ENCODE data around the gene ZKSCAN5.

ZKSCAN5 gene

GRCh38 chr7:99525713-99526440 lies 21.4 kb downstream of the ZKSCAN5 start:
- TF ChIP-seq, protein P1, sequence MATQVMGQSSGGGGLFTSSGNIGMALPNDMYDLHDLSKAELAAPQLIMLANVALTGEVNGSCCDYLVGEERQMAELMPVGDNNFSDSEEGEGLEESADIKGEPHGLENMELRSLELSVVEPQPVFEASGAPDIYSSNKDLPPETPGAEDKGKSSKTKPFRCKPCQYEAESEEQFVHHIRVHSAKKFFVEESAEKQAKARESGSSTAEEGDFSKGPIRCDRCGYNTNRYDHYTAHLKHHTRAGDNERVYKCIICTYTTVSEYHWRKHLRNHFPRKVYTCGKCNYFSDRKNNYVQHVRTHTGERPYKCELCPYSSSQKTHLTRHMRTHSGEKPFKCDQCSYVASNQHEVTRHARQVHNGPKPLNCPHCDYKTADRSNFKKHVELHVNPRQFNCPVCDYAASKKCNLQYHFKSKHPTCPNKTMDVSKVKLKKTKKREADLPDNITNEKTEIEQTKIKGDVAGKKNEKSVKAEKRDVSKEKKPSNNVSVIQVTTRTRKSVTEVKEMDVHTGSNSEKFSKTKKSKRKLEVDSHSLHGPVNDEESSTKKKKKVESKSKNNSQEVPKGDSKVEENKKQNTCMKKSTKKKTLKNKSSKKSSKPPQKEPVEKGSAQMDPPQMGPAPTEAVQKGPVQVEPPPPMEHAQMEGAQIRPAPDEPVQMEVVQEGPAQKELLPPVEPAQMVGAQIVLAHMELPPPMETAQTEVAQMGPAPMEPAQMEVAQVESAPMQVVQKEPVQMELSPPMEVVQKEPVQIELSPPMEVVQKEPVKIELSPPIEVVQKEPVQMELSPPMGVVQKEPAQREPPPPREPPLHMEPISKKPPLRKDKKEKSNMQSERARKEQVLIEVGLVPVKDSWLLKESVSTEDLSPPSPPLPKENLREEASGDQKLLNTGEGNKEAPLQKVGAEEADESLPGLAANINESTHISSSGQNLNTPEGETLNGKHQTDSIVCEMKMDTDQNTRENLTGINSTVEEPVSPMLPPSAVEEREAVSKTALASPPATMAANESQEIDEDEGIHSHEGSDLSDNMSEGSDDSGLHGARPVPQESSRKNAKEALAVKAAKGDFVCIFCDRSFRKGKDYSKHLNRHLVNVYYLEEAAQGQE (IDR thresholded peaks at IDR 0.05; ENCODE audit: insufficient read depth in 1 of 2, low read depth in 2 of 2, low read length in 2 of 2), result no peak
- TF ChIP-seq FOXP2 (optimal IDR thresholded peaks at IDR 0.05; ENCODE audit: borderline replicate concordance, extremely low read depth, extremely low read length, insufficient read depth) (no peak), POLR2AphosphoS5 (IDR thresholded peaks at IDR 0.05; ENCODE audit: low read depth, low read length) (no peak), TAF1 (IDR thresholded peaks at IDR 0.05; ENCODE audit: borderline replicate concordance, insufficient read depth, low read length) (no peak), SIN3A (IDR thresholded peaks at IDR 0.05; ENCODE audit: borderline replicate concordance, insufficient read depth, low read length) (no peak)

GRCh38 chr7:99531354-99531765 lies 26.9 kb downstream of the ZKSCAN5 start:
- TF ChIP-seq FOXP2 (optimal IDR thresholded peaks at IDR 0.05; ENCODE audit: borderline replicate concordance, extremely low read depth, extremely low read length, insufficient read depth) (no peak), TAF1 (IDR thresholded peaks at IDR 0.05; ENCODE audit: borderline replicate concordance, insufficient read depth, low read length) (no peak), POLR2AphosphoS5 (IDR thresholded peaks at IDR 0.05; ENCODE audit: low read depth, low read length) (no peak)
- TF ChIP-seq, protein P1 (IDR thresholded peaks at IDR 0.05; ENCODE audit: insufficient read depth in 1 of 2, low read depth in 2 of 2, low read length in 2 of 2), result no peak

DNA sequence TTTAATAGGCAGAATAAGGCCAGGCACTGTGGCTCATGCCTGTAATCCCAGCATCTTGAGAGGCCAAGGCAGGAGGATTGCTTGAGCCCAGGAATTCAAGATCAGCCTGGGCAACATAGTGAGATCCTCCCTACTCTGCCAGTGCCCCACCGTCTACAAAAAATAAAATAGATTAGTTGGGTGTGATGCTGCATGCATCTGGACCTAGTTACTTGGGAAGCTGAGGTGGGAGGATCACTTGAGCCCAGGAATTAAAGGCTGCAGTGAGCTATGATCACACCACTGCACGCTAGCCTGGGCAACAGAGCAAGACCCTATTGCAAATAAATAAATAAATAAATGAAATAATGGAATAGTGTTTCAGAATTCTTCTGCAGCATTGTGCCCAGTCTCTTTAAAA lies 31.2 kb downstream of the ZKSCAN5 start:
- no peak for TF ChIP-seq TAF1 (IDR thresholded peaks at IDR 0.05; ENCODE audit: borderline replicate concordance, insufficient read depth, low read length)
- no peak for TF ChIP-seq POLR2AphosphoS5 (IDR thresholded peaks at IDR 0.05; ENCODE audit: low read depth, low read length)
- no peak for TF ChIP-seq SIN3A (IDR thresholded peaks at IDR 0.05; ENCODE audit: borderline replicate concordance, insufficient read depth, low read length)
- TF ChIP-seq, protein P1 (IDR thresholded peaks at IDR 0.05; ENCODE audit: insufficient read depth in 1 of 2, low read depth in 2 of 2, low read length in 2 of 2), result no peak
- TF ChIP-seq FOXP2 (optimal IDR thresholded peaks at IDR 0.05; ENCODE audit: borderline replicate concordance, extremely low read depth, extremely low read length, insufficient read depth), result no peak

DNA sequence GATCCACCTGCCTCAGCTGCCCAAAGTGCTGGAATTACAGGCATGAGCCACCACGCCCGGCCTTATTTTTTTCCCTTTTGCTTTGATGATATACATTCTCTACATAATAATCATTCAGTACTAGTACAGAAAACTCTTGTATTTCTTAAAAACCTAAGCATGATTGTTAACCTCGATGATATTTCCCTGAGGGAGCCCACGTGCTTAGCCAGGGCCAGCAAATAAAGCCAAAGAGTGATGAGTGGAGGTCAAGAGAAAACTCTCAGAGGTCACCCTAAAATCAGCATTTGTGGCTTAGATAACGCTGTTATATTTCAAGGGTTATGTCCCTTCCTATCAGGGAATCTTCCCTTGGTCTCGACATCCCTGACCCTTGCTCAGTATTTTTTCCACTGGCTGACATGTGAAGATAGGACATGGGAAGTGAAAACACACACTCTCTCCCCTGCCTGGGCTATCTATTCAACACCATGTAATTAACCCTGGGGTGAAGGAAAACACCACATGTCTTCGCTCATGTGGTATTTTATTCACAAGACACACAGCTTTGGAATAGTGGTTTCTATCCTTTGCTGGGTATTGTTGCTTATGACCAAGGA lies 34.9 kb downstream of the ZKSCAN5 start:
- TF ChIP-seq, protein P1 (IDR thresholded peaks at IDR 0.05; ENCODE audit: insufficient read depth in 1 of 2, low read depth in 2 of 2, low read length in 2 of 2), result no peak
- TF ChIP-seq FOXP2 (optimal IDR thresholded peaks at IDR 0.05; ENCODE audit: borderline replicate concordance, extremely low read depth, extremely low read length, insufficient read depth), result no peak
- no peak for TF ChIP-seq POLR2AphosphoS5 (IDR thresholded peaks at IDR 0.05; ENCODE audit: low read depth, low read length)
- TF ChIP-seq SIN3A (IDR thresholded peaks at IDR 0.05; ENCODE audit: borderline replicate concordance, insufficient read depth, low read length), result no peak
- no peak for TF ChIP-seq TAF1 (IDR thresholded peaks at IDR 0.05; ENCODE audit: borderline replicate concordance, insufficient read depth, low read length)
